Heart right ventricle (tissue), 16 donors: ENCODE data around the gene SPEF2. TPM values are rescaled to one million over a fixed set of nuclear protein-coding genes. Genes with fewer than 3 reads are reported as not detected.

Source experiments
- ATAC-seq, 8 donors: fragments of 200-7000 bp; cut with Tn5 transposase; one replicate each; pipeline ENCODE4 v1.9.1; 2020; ENCODE audit warnings: mild to moderate bottlenecking in 8 of 8, moderate library complexity in 8 of 8, moderate number of reproducible peaks in 1 of 8
- DNase-seq, 2 donors: peaks; one replicate each; pipeline ENCODE4 v3.0.0-alpha.2; 2020
- H3K27ac ChIP-seq, 10 donors: fragments of 200-600 bp; sonication (generic) in 2 of 10; one replicate each; pipeline versions ENCODE4 v1.5.0 to v1.8.0; 2020 to 2022; ENCODE audit warnings: mild to moderate bottlenecking in 3 of 10
- H3K27me3 ChIP-seq, 7 donors: fragments of 200-600 bp; one replicate each; pipeline ENCODE4 v1.8.0; 2021 to 2022; ENCODE audit warnings: mild to moderate bottlenecking in 2 of 7
- H3K36me3 ChIP-seq, 9 donors: fragments of 200-600 bp; sonication (generic) in 1 of 9; one replicate each; pipeline versions ENCODE4 v1.5.0 to v1.8.0; 2020 to 2022; ENCODE audit warnings: mild to moderate bottlenecking in 2 of 9
- H3K4me1 ChIP-seq, 9 donors: fragments of 200-600 bp; sonication (generic) in 1 of 9; one replicate each; pipeline versions ENCODE4 v1.5.0 to v1.8.0; 2020 to 2022; ENCODE audit warnings: mild to moderate bottlenecking in 4 of 9
- H3K4me3 ChIP-seq, 10 donors: fragments of 200-600 bp; sonication (generic) in 2 of 10; one replicate each; pipeline versions ENCODE4 v1.5.0 to v1.8.0; 2020 to 2022; ENCODE audit warnings: mild to moderate bottlenecking in 7 of 10, moderate library complexity in 2 of 10
- H3K9me3 ChIP-seq, 11 donors: fragments of 200-600 bp in 10 of 11; sonication (generic) in 2 of 11; one replicate each; pipeline versions ENCODE4 v1.5.0 to v1.8.0; 2013 to 2022; ENCODE audit warnings: mild to moderate bottlenecking in 2 of 11, control low read depth in 1 of 11, moderate library complexity in 1 of 11
- CTCF ChIP-seq, 9 donors: fragments of 200-600 bp; sonication (generic) in 2 of 9; IDR thresholded peaks; one replicate each; pipeline versions ENCODE4 v1.5.0 to v1.8.0; 2021 to 2022; ENCODE audit warnings: antibody characterized with exemption in 9 of 9, mild to moderate bottlenecking in 5 of 9, moderate library complexity in 1 of 9
- WGBS, 2 donors: extraction: QIAGEN DNeasy Blood & Tissue Kit; methylation state at CpG; one replicate each; pipeline ENCODE4 v1.1.7; 2013; ENCODE audit warnings: inconsistent platforms in 1 of 2; 5-methylcytosine and 5-hydroxymethylcytosine counted together
- intact Hi-C, 10 donors: fragments of 100-400 bp; cut with DNase I; formaldehyde crosslinking; loops; one replicate each; pipeline versions ENCODE4 v1.11.1 to v1.14.2; 2022
- polyA plus RNA-seq, 2 donors: library from polyadenylated mRNA; stranded (reverse); fragments of 200-250 nt; gene quantifications; one replicate each; pipeline ENCODE4 v1.2.3, GENCODE V29; 2013
- total RNA-seq, 10 donors: library from RNA; stranded (reverse); fragmentation: NEBNext Ultra II Directional in 3 of 10; extraction: Animal tissue kit (Norgen Biotek cat#: 25700) in 3 of 10; gene quantifications; one replicate each; pipeline versions ENCODE4 v1.2.1 to v1.2.4, GENCODE V29; 2021 to 2023
- donor health status: Arrhythmogenic right ventricular cardiomyopathy.
- donor health status: ischemic (EF 13 %, LVEDD 7.1; RV severe dilation, severe dysfunction).
- donor health status: healthy with polysubstance abuse.
- donor health status: DM: no; HTN: yes; CAD: no.
- donor health status: DM: no; HTN: no; CAD: no.
- donor health status: ischemic (EF 25% LVEDD 6.9; RV normal size, moderate dysfunction).
- donor health status: ischemic (EF 25% LVEDD 5.7; RV mildly dilated, moderate dysfunction).
- donor health status: healthy.
- donor health status: DM: yes; HTN: yes; CAD: no.
- donor health status: Ischemic cardiomyopathy.
- donor health status: ischemic (EF 35%, LVEDD 5.7; RV mildly dilated, moderate dysfunction).
- donor health status: nonischemic (EF 11% LVEDD 7.7; RV severe dilation, severe dysfunction).
- donor health status: DM: yes; HTN: yes; CAD: no.
- donor health status: PGD.
- donor health status: ischemic (EF 29% LVEDD 5.4; RV normal size, mild dysfunction).
- donor health status: nonischemic (EF 23%, LVEDD 6.1; RV moderate dilation, normal function).

Gene SPEF2
- total and polyA plus RNA-seq, 12 donors: 0.42 to 3.2 (median 1.7) TPM

GRCh38 chr5:35752012-35752411 is 134.3 kb downstream of the SPEF2 start:
- Histone ChIP-seq H3K9me3 (peaks cover 0 to 17% (median 0%) of the 10 kb centered on the region in 11 donors), H3K4me3 (no peak overlapping the region), H3K27ac (no peak overlapping the region), H3K4me1 (no peaks in the 10 kb centered on the region), H3K36me3 (no peaks in the 10 kb centered on the region), H3K27me3 (no peaks in the 10 kb centered on the region)
- intact Hi-C loops: no loop called here
- DNase-seq (no peak), ATAC-seq (no peak)
- no peak for TF ChIP-seq CTCF (IDR thresholded peaks at IDR 0.05)
- WGBS, 2 donors: 90 to 92% methylated on average over 6 of the region's 6 CpGs

GRCh38 chr5:35753500-35753899 is 135.8 kb downstream of the SPEF2 start:
- ATAC-seq (no peak), DNase-seq (no peak)
- peaks cover 0 to 7% (median 0%) of the 10 kb centered on the region in 11 donors for H3K9me3 ChIP-seq
- no peaks in the 10 kb centered on the region for H3K36me3 ChIP-seq
- H3K4me3 ChIP-seq: no peak overlapping the region
- H3K27me3 ChIP-seq: no peaks in the 10 kb centered on the region
- WGBS, 2 donors: 69 to 73% methylated on average over 5 of the region's 5 CpGs
- intact Hi-C loops: no loop called here
- no peak for TF ChIP-seq CTCF (IDR thresholded peaks at IDR 0.05)
- H3K27ac ChIP-seq: no peak overlapping the region
- no peaks in the 10 kb centered on the region for H3K4me1 ChIP-seq

- TF ChIP-seq CTCF (IDR thresholded peaks at IDR 0.05): no peak
- Histone ChIP-seq H3K36me3 (no peaks in the 10 kb centered on the region), H3K27ac (no peak overlapping the region), H3K4me1 (no peaks in the 10 kb centered on the region), H3K9me3 (peaks cover 0 to 6% (median 0%) of the 10 kb centered on the region in 11 donors), H3K27me3 (no peaks in the 10 kb centered on the region), H3K4me3 (no peak overlapping the region)
- ATAC-seq (no peak), DNase-seq (no peak)
- WGBS, 2 donors: 23 to 25% methylated on average over 1 of the region's 1 CpG
- intact Hi-C loops: no loop called here
Measured at GRCh38 chr5:35754481-35754880, 136.8 kb downstream of the SPEF2 start.

- H3K9me3 ChIP-seq: no peaks in the 10 kb centered on the region
- no peak overlapping the region for H3K4me3 ChIP-seq
- H3K27ac ChIP-seq: no peak overlapping the region
- ATAC-seq (no peak), DNase-seq (no peak)
- TF ChIP-seq CTCF (IDR thresholded peaks at IDR 0.05): no peak
- H3K36me3 ChIP-seq: no peaks in the 10 kb centered on the region
- intact Hi-C loops: no loop called here
- 86 to 89% methylated on average over 5 of the region's 5 CpGs for WGBS, 2 donors
- no peaks in the 10 kb centered on the region for H3K27me3 ChIP-seq
- H3K4me1 ChIP-seq: no peaks in the 10 kb centered on the region
Measured at GRCh38 chr5:35755966-35756365, 138.3 kb downstream of the SPEF2 start.
